ENCODE measurements around the gene PBRM1.

GRCh38 chr3:52525680-52526561, 159.8 kb downstream of the PBRM1 start:
- no peak for TF ChIP-seq POLR2AphosphoS5 (IDR thresholded peaks at IDR 0.05; ENCODE audit: low read depth, low read length)
- no peak for TF ChIP-seq REST (IDR thresholded peaks at IDR 0.05; ENCODE audit: insufficient read depth in 1 of 2, low read depth in 2 of 2, low read length in 2 of 2)
- no peak for TF ChIP-seq TAF1 (IDR thresholded peaks at IDR 0.05; ENCODE audit: borderline replicate concordance, insufficient read depth, low read length)
